Measurements from ENCODE around the gene ALK. TPM values are rescaled to one million over a fixed set of nuclear protein-coding genes. Genes with fewer than 3 reads are reported as not detected.

The ALK gene
- total RNA-seq, 4 donors from 2014 or later = 0.19 TPM; not detected in 3

DNA sequence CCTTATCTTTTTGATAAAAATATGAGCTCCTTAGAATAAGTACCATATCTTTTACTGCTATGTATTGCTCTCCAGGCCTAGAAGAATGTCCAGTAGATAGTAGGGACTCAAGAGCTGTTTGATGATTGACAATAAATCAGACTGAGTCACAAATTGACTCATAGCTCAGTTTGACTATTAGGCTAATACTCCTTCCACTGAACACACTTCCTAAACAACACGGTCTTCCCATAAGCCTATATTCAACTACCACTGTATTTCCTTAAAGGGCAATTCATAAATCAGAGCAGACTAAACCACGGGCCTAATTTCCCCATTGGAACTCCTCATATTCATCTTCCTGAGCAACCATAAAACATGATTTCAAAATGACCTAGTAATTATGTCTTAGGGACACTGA, 258.5 kb downstream of the ALK start:
- H3K27ac ChIP-seq = no peak overlapping the region
- DNase-seq = no peak
- intact Hi-C loops (cut with DNase I) = no loop called here

GRCh38 chr2:29660201-29660600, 261.2 kb downstream of the ALK start:
- DNase-seq = no peak
- H3K9me3 ChIP-seq = no peaks in the 10 kb centered on the region
- peaks cover 0 to 9% (median 0%) of the 10 kb centered on the region in 4 donors for H3K27me3 ChIP-seq
- H3K4me1 ChIP-seq = no peaks in the 10 kb centered on the region
- intact Hi-C loops (cut with DNase I) = no loop called here
- WGBS, 2 donors = 73 to 75% methylated on average over 2 of the region's 2 CpGs
- no peaks in the 10 kb centered on the region for H3K36me3 ChIP-seq
- H3K4me3 ChIP-seq = no peak overlapping the region
- H3K27ac ChIP-seq = no peak overlapping the region
- TF ChIP-seq POLR2A (IDR thresholded peaks at IDR 0.05) = no peak
- no peak for TF ChIP-seq CTCF (IDR thresholded peaks at IDR 0.05)

More for the DNA sequence above, 258.5 kb downstream of the ALK start:
- TF ChIP-seq POLR2A (IDR thresholded peaks at IDR 0.05) = no peak
- no peak for TF ChIP-seq CTCF (IDR thresholded peaks at IDR 0.05)
- no peaks in the 10 kb centered on the region for H3K9me3 ChIP-seq
- no peaks in the 10 kb centered on the region for H3K4me1 ChIP-seq
- H3K4me3 ChIP-seq = no peak overlapping the region
- H3K36me3 ChIP-seq = no peaks in the 10 kb centered on the region
- 29 to 53% methylated on average over 2 of the region's 2 CpGs for WGBS, 2 donors
- peaks cover 0 to 9% (median 0%) of the 10 kb centered on the region in 4 donors for H3K27me3 ChIP-seq

GRCh38 chr2:29659178-29659577, 262.2 kb downstream of the ALK start:
- Histone ChIP-seq H3K4me1 (no peaks in the 10 kb centered on the region), H3K27me3 (peaks cover 0 to 9% (median 0%) of the 10 kb centered on the region in 4 donors), H3K9me3 (no peaks in the 10 kb centered on the region), H3K36me3 (no peaks in the 10 kb centered on the region), H3K27ac (no peak overlapping the region), H3K4me3 (no peak overlapping the region)
- DNase-seq = no peak
- TF ChIP-seq CTCF (IDR thresholded peaks at IDR 0.05) = no peak
- no peak for TF ChIP-seq POLR2A (IDR thresholded peaks at IDR 0.05)
- intact Hi-C loops (cut with DNase I) = no loop called here
- 81 to 89% methylated on average over 2 of the region's 2 CpGs for WGBS, 2 donors

GRCh38 chr2:29657674-29658073, 263.7 kb downstream of the ALK start:
- Histone ChIP-seq H3K36me3 (no peaks in the 10 kb centered on the region), H3K4me3 (no peak overlapping the region), H3K4me1 (no peaks in the 10 kb centered on the region), H3K27ac (no peak overlapping the region), H3K9me3 (no peaks in the 10 kb centered on the region), H3K27me3 (peaks cover 0 to 9% (median 0%) of the 10 kb centered on the region in 4 donors)
- TF ChIP-seq CTCF (IDR thresholded peaks at IDR 0.05) (no peak), POLR2A (IDR thresholded peaks at IDR 0.05) (no peak)
- DNase-seq = no peak
- 67 to 81% methylated on average over 4 of the region's 4 CpGs for WGBS, 2 donors
- intact Hi-C loops (cut with DNase I) = no loop called here

DNA sequence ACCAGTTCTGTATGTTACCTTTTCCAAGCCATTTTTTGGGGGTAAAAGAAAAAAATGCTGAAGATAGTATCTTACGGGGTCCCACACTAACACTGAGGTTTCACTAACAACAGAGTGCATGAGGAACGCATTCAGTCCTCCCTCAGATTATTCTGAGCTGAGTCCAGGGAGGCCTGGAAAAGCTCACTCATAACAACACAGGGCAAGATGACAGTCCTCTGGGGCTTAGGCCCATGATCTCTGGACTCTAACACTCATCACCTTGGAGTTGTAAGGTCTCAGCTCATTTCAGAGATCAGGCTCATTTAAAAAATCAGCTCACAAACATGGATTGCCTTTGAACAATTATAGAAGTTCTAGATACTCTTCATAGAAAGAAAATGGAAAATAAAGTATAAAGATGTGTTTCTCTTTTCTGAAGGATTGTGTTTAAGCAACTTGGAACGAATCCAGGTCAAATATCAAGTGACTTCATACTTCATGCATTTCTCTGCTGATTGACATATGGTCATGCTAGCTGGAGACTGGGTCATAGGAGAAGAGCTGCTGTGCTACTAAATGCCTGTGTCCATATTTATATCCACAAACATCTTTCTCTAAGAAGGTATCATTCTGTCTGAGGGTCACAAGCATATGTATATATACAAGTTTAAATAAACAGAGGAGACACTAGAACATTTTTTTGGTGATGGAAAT, 265.8 kb downstream of the ALK start:
- 55 to 69% methylated on average over 3 of the region's 3 CpGs for WGBS, 2 donors
- DNase-seq = no peak
- intact Hi-C loops (cut with DNase I) = no loop called here
- TF ChIP-seq CTCF (IDR thresholded peaks at IDR 0.05) (no peak), POLR2A (IDR thresholded peaks at IDR 0.05) (no peak)
- Histone ChIP-seq H3K36me3 (no peaks in the 10 kb centered on the region), H3K4me1 (no peaks in the 10 kb centered on the region), H3K9me3 (no peaks in the 10 kb centered on the region), H3K4me3 (no peak overlapping the region), H3K27ac (no peak overlapping the region), H3K27me3 (peaks cover 0 to 9% (median 0%) of the 10 kb centered on the region in 4 donors)
